ENCODE measurements around the gene NAPB. TPM values are rescaled to one million over a fixed set of nuclear protein-coding genes. Genes with fewer than 3 reads are reported as not detected.

NAPB gene
- total RNA-seq, 4 donors from 2014 or later: 7.0 to 14.8 (median 13.1) TPM

DNA sequence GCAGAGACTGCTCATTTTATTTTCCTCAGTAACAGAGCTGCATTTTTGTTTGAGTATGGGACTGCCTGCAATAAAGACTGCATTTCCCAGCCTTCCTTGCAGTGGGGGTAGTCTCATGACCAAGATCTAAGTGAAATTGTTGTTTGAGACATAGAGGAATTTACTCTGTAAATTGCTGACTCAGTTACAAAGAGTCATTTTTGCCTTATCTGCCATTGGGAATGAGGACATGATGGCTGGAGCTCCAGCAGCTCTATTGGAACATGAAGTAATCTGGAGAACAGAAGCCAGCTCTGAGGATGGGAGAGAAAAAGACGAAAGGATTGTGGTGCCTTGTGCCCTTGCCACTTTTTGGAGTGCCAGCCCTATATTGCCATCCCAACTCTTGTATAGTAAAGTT is 33.5 kb upstream of the NAPB start:
- TF ChIP-seq, protein P1, sequence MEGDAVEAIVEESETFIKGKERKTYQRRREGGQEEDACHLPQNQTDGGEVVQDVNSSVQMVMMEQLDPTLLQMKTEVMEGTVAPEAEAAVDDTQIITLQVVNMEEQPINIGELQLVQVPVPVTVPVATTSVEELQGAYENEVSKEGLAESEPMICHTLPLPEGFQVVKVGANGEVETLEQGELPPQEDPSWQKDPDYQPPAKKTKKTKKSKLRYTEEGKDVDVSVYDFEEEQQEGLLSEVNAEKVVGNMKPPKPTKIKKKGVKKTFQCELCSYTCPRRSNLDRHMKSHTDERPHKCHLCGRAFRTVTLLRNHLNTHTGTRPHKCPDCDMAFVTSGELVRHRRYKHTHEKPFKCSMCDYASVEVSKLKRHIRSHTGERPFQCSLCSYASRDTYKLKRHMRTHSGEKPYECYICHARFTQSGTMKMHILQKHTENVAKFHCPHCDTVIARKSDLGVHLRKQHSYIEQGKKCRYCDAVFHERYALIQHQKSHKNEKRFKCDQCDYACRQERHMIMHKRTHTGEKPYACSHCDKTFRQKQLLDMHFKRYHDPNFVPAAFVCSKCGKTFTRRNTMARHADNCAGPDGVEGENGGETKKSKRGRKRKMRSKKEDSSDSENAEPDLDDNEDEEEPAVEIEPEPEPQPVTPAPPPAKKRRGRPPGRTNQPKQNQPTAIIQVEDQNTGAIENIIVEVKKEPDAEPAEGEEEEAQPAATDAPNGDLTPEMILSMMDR (IDR thresholded peaks at IDR 0.05): no peak
- DNase-seq (ENCODE audit: low spot score): no peak
- ATAC-seq (ENCODE audit: low FRiP score): no peak

DNA sequence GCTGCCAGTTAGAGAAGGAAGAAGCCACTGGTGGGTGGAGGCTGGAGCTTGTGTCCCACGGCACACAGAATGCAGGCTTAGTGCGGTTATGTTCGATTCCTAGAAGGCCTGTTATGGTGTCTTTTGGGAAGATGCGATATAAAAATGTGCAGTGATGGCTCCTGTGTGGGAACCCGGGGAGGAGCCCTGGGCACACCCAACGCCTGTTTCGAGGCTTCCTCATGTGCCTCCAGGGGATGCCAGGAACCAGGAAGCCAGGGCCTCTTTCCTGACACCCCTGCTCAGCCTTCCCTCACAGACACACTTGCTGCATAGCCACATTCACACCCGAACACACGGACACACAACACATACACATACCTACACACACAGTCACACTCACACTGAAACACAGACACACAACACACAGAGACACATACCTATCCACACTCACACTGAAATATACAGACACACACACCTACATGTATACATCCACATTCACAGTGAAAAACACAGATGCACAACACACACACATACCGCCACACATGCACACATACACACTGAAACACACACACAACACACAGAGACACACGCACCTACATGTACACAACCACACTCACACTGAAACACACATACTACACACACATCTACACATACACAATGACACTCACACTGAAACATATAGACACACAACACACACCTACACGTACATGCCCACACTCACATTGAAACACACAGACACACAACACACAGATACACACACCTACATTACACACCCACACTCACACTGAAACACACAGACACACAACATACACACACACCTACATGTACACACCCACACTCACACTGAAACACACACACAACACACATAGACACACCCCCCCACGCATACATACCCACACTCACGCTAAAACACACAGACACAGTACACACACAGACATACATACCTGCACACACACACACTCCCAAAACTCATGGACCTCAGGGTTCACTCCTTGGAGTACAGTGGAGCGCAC is 32.6 kb upstream of the NAPB start:
- ATAC-seq (ENCODE audit: low FRiP score) (no peak), DNase-seq (ENCODE audit: low spot score) (no peak)
- TF ChIP-seq, protein P1 (IDR thresholded peaks at IDR 0.05): no peak

DNA sequence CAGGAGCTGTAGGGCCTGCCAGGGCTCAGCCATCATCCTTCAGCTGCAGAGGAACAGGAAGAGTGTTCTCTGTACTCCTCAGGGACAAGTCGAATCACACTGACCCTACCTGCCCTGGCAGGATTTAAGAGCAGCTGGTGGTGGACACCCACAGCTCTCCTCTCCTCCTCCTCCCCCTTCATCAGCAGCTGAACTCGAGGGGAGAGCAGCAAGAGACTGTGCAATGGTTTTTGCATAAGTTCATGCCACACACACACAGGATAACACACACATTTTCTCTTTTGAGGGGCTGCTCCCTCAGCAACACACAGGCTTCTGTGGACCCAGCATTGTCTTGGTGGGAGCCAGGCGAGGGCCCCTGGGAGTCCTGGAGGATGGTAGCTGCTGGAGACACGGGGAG is 31.5 kb upstream of the NAPB start, which contains the start of gene CST11:
TSS of gene CST11 (minus strand) at position 101 of the 400 bp plus-strand sequence. CDS start at position 36, 65 bp downstream.
- TF ChIP-seq, protein P1 (IDR thresholded peaks at IDR 0.05): no peak
- DNase-seq (ENCODE audit: low spot score) (no peak), ATAC-seq (ENCODE audit: low FRiP score) (no peak)

DNA sequence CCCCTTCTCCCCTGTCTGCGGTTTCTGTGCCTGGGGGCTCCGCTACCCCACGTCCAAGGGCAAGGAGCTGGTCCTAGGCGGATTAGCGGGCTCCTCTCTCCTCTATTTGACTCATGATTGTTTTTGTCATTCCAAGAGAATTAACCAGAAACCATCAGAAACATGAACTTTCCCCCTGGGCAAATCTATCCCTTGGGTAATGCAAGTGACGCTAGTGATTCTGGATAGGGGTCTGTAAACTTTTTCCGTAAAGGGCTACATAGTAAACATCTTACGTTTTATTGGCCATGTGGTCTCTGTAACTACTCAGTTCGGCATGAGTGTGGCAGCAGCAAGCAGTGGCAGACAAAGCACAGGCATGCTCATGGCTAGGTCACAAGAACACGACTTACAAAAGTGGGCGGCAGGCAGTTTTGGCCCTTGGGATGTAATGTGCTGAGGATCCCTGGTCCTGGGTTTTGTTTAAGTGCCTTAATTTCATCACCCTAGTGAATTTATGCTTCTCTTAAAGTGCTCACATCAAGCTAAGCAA is 30.7 kb upstream of the NAPB start:
- TF ChIP-seq, protein P1 (IDR thresholded peaks at IDR 0.05): no peak
- no peak for ATAC-seq (ENCODE audit: low FRiP score)

DNA sequence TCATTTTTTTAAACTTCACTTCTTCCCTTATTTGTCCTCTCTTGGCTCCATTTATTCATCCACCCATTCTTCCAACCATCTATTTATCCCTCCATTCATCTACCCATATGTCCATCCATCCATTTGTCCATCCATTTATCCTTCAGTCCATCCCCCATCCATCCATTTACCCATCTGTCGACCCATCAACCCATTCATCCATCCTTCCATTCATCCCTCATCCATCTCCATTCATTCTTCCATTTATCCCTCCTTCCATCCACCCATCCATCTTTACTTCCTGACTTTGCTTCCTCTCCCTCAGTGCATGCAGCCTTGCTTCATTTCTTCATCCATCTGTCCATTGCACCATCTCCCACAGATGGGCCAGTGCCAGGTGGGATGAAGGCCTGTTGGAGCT is 29.6 kb upstream of the NAPB start:
- DNase-seq (ENCODE audit: low spot score) (no peak), ATAC-seq (ENCODE audit: low FRiP score) (no peak)
- TF ChIP-seq, protein P1 (IDR thresholded peaks at IDR 0.05): no peak

More for the DNA sequence above, 30.7 kb upstream of the NAPB start:
- DNase-seq (ENCODE audit: low spot score): no peak

DNA sequence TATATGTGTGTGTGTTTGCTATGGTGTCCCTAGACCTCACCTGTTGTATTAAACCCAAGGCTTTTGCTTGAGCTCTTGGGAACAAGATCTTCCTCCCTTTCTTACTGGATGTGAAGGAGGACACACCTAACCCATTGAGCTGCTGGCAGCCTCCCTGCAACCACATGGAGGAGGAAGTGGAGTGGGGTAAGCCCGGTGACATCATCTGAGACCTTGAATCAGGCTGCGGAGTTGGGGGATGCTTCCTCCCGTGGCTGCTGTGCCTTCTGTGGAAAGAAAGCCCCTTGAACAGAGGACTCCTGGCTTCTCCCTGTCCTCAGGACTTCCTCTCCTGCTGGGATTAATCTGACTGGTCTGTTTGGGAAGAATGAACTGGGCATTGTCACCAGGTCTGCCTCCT is 28.1 kb upstream of the NAPB start:
- ATAC-seq (ENCODE audit: low FRiP score) (no peak), DNase-seq (ENCODE audit: low spot score) (no peak)
- TF ChIP-seq, protein P1 (IDR thresholded peaks at IDR 0.05): no peak
